ENCODE results near the gene EPHA4. TPM values are rescaled to one million over a fixed set of nuclear protein-coding genes. Genes with fewer than 3 reads are reported as not detected.

The EPHA4 gene
- total and polyA plus RNA-seq, 2 donors (not counting 1 experiment from before 2014, with no cell fraction given), result 9.6 to 21.0 TPM

DNA sequence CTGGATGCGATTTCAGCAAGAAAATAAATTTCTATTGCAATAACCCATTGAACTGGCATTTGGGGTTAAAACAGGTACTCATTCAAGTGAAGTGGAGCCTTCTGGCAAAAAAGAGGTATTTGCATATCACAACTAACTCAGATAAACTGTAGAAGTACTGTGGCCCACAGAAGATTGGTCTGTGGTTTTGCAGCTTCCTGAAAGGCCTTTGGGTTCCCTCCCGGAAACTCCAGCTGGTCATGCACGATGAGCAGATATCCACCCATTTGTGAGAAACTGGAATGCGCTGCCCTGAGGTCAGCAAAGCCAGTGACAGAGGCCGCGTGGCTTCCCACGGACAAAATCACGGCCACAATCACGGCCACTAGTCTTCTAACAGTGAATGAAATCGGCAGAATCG lies 106.3 kb downstream of the EPHA4 start:
- no peak for TF ChIP-seq EZH2 (IDR thresholded peaks at IDR 0.05; ENCODE audit: low read length, missing control alignments)
- Histone ChIP-seq H3K36me3 (ENCODE audit: control insufficient read depth, insufficient read depth, low read length) (no peaks in the 10 kb centered on the region), H3K9me3 (ENCODE audit: control insufficient read depth, insufficient read depth, low read depth, low read length) (no peaks in the 10 kb centered on the region), H3K4me3 (replicated peaks in 1 of 4; ENCODE audit: control extremely low read depth in 1 of 4, insufficient read depth in 1 of 4, low read depth in 3 of 4, low read length in 4 of 4) (no peak overlapping the region), H3K79me2 (ENCODE audit: control insufficient read depth, insufficient read depth, low read length) (no peaks in the 10 kb centered on the region), H3K4me1 (ENCODE audit: control insufficient read depth, extremely low read depth, insufficient read depth, low read length) (no peaks in the 10 kb centered on the region), H4K20me1 (ENCODE audit: control insufficient read depth, extremely low read depth, insufficient read depth, low read length) (no peaks in the 10 kb centered on the region), H3K4me2 (ENCODE audit: extremely low read depth, insufficient read depth, low read length) (no peak overlapping the region), H3K9ac (ENCODE audit: insufficient read depth, low read length) (no peak overlapping the region), H2AFZ (ENCODE audit: low read length) (no peak overlapping the region), H3K27ac (ENCODE audit: insufficient read depth, low read length) (no peak overlapping the region), H3K27me3 (ENCODE audit: control insufficient read depth, insufficient read depth, low read length) (no peaks in the 10 kb centered on the region)
- peak in 1 of 2 donors; percentile 70 for DNase-seq (ENCODE audit: low read depth in 2 of 2)

DNA sequence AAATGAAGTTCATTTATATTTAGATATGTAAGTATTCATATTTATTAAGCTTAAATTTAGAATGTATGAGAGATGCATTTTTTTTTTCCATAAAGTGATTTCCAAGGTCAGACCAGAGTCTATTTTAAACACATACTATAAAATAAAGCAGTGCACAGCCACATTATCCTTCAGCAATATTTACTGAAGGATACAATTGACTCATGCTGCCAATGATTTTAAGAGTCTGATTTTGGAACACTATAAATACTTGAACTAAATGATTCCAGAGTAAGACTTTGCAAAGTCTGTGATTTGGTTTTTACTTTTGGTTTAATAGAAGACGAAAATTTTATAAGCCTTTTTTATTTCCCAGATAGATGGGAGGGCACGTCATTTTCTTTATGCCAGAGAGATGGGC lies 107.1 kb downstream of the EPHA4 start:
- no peak overlapping the region for H3K9ac ChIP-seq (ENCODE audit: insufficient read depth, low read length)
- H3K4me1 ChIP-seq (ENCODE audit: control insufficient read depth, extremely low read depth, insufficient read depth, low read length), result no peaks in the 10 kb centered on the region
- H2AFZ ChIP-seq (ENCODE audit: low read length), result no peak overlapping the region
- no peaks in the 10 kb centered on the region for H3K79me2 ChIP-seq (ENCODE audit: control insufficient read depth, insufficient read depth, low read length)
- H3K4me3 ChIP-seq (replicated peaks in 1 of 4; ENCODE audit: control extremely low read depth in 1 of 4, insufficient read depth in 1 of 4, low read depth in 3 of 4, low read length in 4 of 4), result no peak overlapping the region
- TF ChIP-seq, protein P1, sequence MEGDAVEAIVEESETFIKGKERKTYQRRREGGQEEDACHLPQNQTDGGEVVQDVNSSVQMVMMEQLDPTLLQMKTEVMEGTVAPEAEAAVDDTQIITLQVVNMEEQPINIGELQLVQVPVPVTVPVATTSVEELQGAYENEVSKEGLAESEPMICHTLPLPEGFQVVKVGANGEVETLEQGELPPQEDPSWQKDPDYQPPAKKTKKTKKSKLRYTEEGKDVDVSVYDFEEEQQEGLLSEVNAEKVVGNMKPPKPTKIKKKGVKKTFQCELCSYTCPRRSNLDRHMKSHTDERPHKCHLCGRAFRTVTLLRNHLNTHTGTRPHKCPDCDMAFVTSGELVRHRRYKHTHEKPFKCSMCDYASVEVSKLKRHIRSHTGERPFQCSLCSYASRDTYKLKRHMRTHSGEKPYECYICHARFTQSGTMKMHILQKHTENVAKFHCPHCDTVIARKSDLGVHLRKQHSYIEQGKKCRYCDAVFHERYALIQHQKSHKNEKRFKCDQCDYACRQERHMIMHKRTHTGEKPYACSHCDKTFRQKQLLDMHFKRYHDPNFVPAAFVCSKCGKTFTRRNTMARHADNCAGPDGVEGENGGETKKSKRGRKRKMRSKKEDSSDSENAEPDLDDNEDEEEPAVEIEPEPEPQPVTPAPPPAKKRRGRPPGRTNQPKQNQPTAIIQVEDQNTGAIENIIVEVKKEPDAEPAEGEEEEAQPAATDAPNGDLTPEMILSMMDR (conservative IDR thresholded peaks at IDR 0.05 in 1 of 2, IDR thresholded peaks at IDR 0.05 in 1 of 2; ENCODE audit: low read depth in 1 of 2, low read length in 2 of 2), result no peak
- no peak for TF ChIP-seq EZH2 (IDR thresholded peaks at IDR 0.05; ENCODE audit: low read length, missing control alignments)
- no peaks in the 10 kb centered on the region for H3K36me3 ChIP-seq (ENCODE audit: control insufficient read depth, insufficient read depth, low read length)
- no peaks in the 10 kb centered on the region for H4K20me1 ChIP-seq (ENCODE audit: control insufficient read depth, extremely low read depth, insufficient read depth, low read length)
- no peaks in the 10 kb centered on the region for H3K9me3 ChIP-seq (ENCODE audit: control insufficient read depth, insufficient read depth, low read depth, low read length)
- no peaks in the 10 kb centered on the region for H3K27me3 ChIP-seq (ENCODE audit: control insufficient read depth, insufficient read depth, low read length)
- no peak overlapping the region for H3K27ac ChIP-seq (ENCODE audit: insufficient read depth, low read length)
- no peak overlapping the region for H3K4me2 ChIP-seq (ENCODE audit: extremely low read depth, insufficient read depth, low read length)
- no peak for DNase-seq (ENCODE audit: low read depth in 2 of 2)

DNA sequence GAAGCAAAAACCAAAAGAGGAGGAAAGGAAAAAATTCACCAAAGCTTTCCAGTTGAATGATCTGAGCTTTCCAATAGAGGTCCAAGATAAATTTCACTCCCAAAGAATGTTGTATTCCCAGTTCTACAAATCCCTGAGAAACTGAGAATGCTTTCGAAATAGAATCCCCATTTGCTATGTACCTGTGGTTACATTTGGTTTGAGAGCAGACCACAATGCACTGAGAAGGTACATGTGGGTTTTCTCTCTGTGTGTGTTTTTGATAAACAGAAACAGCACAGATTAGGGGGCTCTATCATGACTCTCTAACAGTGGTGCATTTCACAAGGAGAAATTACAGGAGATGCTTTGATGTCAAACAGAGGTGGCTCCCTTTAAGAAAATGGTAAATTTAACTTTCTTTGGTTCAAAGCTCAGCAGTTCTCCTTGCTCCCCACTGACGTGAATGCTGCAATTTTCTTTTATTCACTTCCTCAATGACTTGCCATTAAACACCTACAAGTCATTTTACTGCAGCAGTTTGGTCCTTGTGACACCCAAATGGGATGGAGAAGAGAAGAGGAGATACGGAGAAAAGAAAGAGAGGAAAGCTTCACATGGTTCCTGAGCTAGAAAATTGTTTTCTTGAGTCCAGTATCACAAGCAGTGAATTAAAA lies 108.7 kb downstream of the EPHA4 start:
- no peaks in the 10 kb centered on the region for H3K79me2 ChIP-seq (ENCODE audit: control insufficient read depth, insufficient read depth, low read length)
- H3K27me3 ChIP-seq (ENCODE audit: control insufficient read depth, insufficient read depth, low read length), result no peaks in the 10 kb centered on the region
- H3K36me3 ChIP-seq (ENCODE audit: control insufficient read depth, insufficient read depth, low read length), result no peaks in the 10 kb centered on the region
- no peak overlapping the region for H3K9ac ChIP-seq (ENCODE audit: insufficient read depth, low read length)
- TF ChIP-seq, protein P1 (conservative IDR thresholded peaks at IDR 0.05 in 1 of 2, IDR thresholded peaks at IDR 0.05 in 1 of 2; ENCODE audit: low read depth in 1 of 2, low read length in 2 of 2), result no peak
- no peak for TF ChIP-seq EZH2 (IDR thresholded peaks at IDR 0.05; ENCODE audit: low read length, missing control alignments)
- H3K27ac ChIP-seq (ENCODE audit: insufficient read depth, low read length), result no peak overlapping the region
- no peak overlapping the region for H2AFZ ChIP-seq (ENCODE audit: low read length)
- no peak overlapping the region for H3K4me2 ChIP-seq (ENCODE audit: extremely low read depth, insufficient read depth, low read length)
- DNase-seq (ENCODE audit: low read depth in 2 of 2), result peak in 1 of 2 donors; percentile 59
- H3K4me3 ChIP-seq (replicated peaks in 1 of 4; ENCODE audit: control extremely low read depth in 1 of 4, insufficient read depth in 1 of 4, low read depth in 3 of 4, low read length in 4 of 4), result no peak overlapping the region
- no peaks in the 10 kb centered on the region for H3K9me3 ChIP-seq (ENCODE audit: control insufficient read depth, insufficient read depth, low read depth, low read length)
- H3K4me1 ChIP-seq (ENCODE audit: control insufficient read depth, extremely low read depth, insufficient read depth, low read length), result no peaks in the 10 kb centered on the region
- H4K20me1 ChIP-seq (ENCODE audit: control insufficient read depth, extremely low read depth, insufficient read depth, low read length), result no peaks in the 10 kb centered on the region

All from fibroblast of lung (primary cell).